ENCODE results near the gene CENPN. TPM values are rescaled to one million over a fixed set of nuclear protein-coding genes. Genes with fewer than 3 reads are reported as not detected.

CENPN gene
- total and polyA plus RNA-seq, 2 of the 8 experiments (the other 6 are each of a cell fraction or from before 2014, with no cell fraction given): 32.8 to 67.0 TPM

DNA sequence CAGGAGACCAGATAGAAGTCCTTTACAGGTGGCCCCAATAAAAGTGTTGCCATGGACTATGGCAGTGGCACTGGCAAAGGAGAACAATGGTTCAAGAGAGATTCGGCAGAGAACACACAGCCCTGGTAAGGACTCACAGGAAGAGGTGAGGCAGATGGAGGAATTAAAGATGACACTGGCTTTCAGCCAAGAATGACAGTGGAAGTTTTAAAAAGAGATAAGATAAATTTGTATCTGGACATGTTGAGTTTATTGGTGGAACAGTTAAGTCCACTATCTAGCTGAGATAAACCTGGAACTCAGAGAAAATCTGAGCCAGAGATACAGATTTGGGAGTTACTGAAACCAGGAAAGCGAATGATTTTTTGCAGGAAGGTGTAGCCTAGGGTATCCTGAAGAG is 20.5 kb upstream of the CENPN start:
- no peak overlapping the region for H2BK12ac ChIP-seq (ENCODE audit: low read depth, low read length)
- H3K9me3 ChIP-seq (ENCODE audit: insufficient read depth in 2 of 2, low read depth in 1 of 2, low read length in 1 of 2): no peaks in the 10 kb centered on the region
- no peak overlapping the region for H2AFZ ChIP-seq (ENCODE audit: low read length)
- no peak overlapping the region for H3K18ac ChIP-seq (ENCODE audit: extremely low read depth, low read length)
- no peak for FAIRE-seq
- no peak overlapping the region for H3K27ac ChIP-seq (ENCODE audit: low read depth, low read length)
- H3K79me1 ChIP-seq (ENCODE audit: low read depth, low read length): peaks cover 2% of the 10 kb centered on the region
- 88% methylated on average over 2 of the region's 2 CpGs; no CpG with 5 or more reads in 1 of the 2 experiments for WGBS, 2 experiments (ENCODE audit: extremely low coverage in 1 of 2, insufficient coverage in 1 of 2, insufficient read length in 1 of 2, insufficient replicate concordance in 2 of 2, low coverage in 1 of 2, low lambda C conversion rate in 2 of 2, missing lambda C conversion rate in 1 of 2)
- no peak overlapping the region for H4K5ac ChIP-seq (ENCODE audit: insufficient read length, low read depth, low read length)
- ChIA-PET CTCF (ENCODE audit: partially characterized antibody) (interaction anchor here (1.0 to 10.6 kb wide), 3 partner anchors 8 to 16 kb away, joined by 4 to 83 read pairs (median 21); no protein-coding TSS in a partner anchor), POLR2A (ENCODE audit: partially characterized antibody) (interaction anchor here (1.1 kb wide), 1 partner anchor 55 kb away, joined by 3 read pairs; no protein-coding TSS in a partner anchor)
- peaks cover 0 to 9% (median 4%) of the 10 kb centered on the region in 4 experiments; a peak in 5 of 7 replicates for H3K4me1 ChIP-seq (replicated peaks in 1 of 4; ENCODE audit: control insufficient read depth in 3 of 4, insufficient read depth in 4 of 4, low read length in 3 of 4)
- no peaks in the 10 kb centered on the region for H3K36me3 ChIP-seq (ENCODE audit: control insufficient read depth in 2 of 4, insufficient read depth in 4 of 4, low read length in 3 of 4)
- peaks cover 0 to 14% of the 10 kb centered on the region in 2 experiments; a peak in 2 of 4 replicates for H3K79me2 ChIP-seq (ENCODE audit: control insufficient read depth in 1 of 2, insufficient read depth in 2 of 2, low read length in 2 of 2)
- no peak overlapping the region for H3K23ac ChIP-seq (ENCODE audit: insufficient read length)
- H3K4me2 ChIP-seq (ENCODE audit: insufficient read depth in 1 of 2, low read depth in 2 of 2, low read length in 2 of 2): no peak overlapping the region; a peak in 1 of 4 replicates
- no peak overlapping the region for H2BK5ac ChIP-seq (ENCODE audit: low read depth, low read length)
- H3K14ac ChIP-seq (ENCODE audit: insufficient read length): no peak overlapping the region
- no peak overlapping the region for H3K56ac ChIP-seq (replicated peaks; ENCODE audit: insufficient read length, low read depth, low read length)
- H4K20me1 ChIP-seq (replicated peaks in 1 of 2; ENCODE audit: control insufficient read depth in 1 of 2, insufficient read depth in 2 of 2, low read length in 2 of 2): peaks cover 17 to 18% of the 10 kb centered on the region in 2 experiments
- no peak overlapping the region for H2BK120ac ChIP-seq (replicated peaks; ENCODE audit: low read depth, low read length)
- no peak overlapping the region for H3K4ac ChIP-seq (replicated peaks; ENCODE audit: insufficient read length, low read depth, low read length)
- H2BK15ac ChIP-seq (ENCODE audit: low read length): no peak overlapping the region
- H2BK20ac ChIP-seq (ENCODE audit: low read length): no peak overlapping the region
- no peak for DNase-seq (ENCODE audit: low read depth in 1 of 2, low spot score in 2 of 2)
- H3K9ac ChIP-seq (replicated peaks in 1 of 4; ENCODE audit: extremely low read depth in 1 of 4, low read depth in 3 of 4, low read length in 3 of 4): no peak overlapping the region
- H4K91ac ChIP-seq (replicated peaks; ENCODE audit: insufficient read length, low read length): no peak overlapping the region
- H2AK5ac ChIP-seq (ENCODE audit: low read depth, low read length): no peak overlapping the region
- H3K23me2 ChIP-seq (ENCODE audit: low read depth, low read length): no peaks in the 10 kb centered on the region
- H3K27me3 ChIP-seq (replicated peaks in 1 of 4; ENCODE audit: control insufficient read depth in 3 of 4, extremely low read depth in 1 of 4, insufficient read depth in 3 of 4, low read length in 3 of 4): peaks cover 0 to 4% (median 0%) of the 10 kb centered on the region in 4 experiments; a peak in 3 of 7 replicates
- no peak overlapping the region for H4K8ac ChIP-seq (ENCODE audit: extremely low read depth, insufficient read depth, low read length)
- H3K4me3 ChIP-seq (ENCODE audit: extremely low read depth in 1 of 4, insufficient read depth in 2 of 4, low read depth in 3 of 4, low read length in 4 of 4): no peak overlapping the region
- TF ChIP-seq NANOG (IDR thresholded peaks at IDR 0.05; ENCODE audit: insufficient read depth, low read depth, low read length, poor library complexity, severe bottlenecking): no peak
- TF ChIP-seq, protein P1, sequence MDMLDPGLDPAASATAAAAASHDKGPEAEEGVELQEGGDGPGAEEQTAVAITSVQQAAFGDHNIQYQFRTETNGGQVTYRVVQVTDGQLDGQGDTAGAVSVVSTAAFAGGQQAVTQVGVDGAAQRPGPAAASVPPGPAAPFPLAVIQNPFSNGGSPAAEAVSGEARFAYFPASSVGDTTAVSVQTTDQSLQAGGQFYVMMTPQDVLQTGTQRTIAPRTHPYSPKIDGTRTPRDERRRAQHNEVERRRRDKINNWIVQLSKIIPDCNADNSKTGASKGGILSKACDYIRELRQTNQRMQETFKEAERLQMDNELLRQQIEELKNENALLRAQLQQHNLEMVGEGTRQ (IDR thresholded peaks at IDR 0.05; ENCODE audit: low read length): no peak
- TF ChIP-seq, protein P2, sequence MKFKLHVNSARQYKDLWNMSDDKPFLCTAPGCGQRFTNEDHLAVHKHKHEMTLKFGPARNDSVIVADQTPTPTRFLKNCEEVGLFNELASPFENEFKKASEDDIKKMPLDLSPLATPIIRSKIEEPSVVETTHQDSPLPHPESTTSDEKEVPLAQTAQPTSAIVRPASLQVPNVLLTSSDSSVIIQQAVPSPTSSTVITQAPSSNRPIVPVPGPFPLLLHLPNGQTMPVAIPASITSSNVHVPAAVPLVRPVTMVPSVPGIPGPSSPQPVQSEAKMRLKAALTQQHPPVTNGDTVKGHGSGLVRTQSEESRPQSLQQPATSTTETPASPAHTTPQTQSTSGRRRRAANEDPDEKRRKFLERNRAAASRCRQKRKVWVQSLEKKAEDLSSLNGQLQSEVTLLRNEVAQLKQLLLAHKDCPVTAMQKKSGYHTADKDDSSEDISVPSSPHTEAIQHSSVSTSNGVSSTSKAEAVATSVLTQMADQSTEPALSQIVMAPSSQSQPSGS (IDR thresholded peaks at IDR 0.05; ENCODE audit: low read length): no peak
- no peak for TF ChIP-seq CBX5 (IDR thresholded peaks at IDR 0.05; ENCODE audit: low read depth, low read length)
- no peak for TF ChIP-seq KDM4A (IDR thresholded peaks at IDR 0.05; ENCODE audit: low read depth, low read length, severe bottlenecking)
- no peak for TF ChIP-seq SUZ12 (IDR thresholded peaks at IDR 0.05; ENCODE audit: low read length)
- TF ChIP-seq, protein P3, sequence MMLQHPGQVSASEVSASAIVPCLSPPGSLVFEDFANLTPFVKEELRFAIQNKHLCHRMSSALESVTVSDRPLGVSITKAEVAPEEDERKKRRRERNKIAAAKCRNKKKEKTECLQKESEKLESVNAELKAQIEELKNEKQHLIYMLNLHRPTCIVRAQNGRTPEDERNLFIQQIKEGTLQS (IDR thresholded peaks at IDR 0.05; ENCODE audit: insufficient read depth, low read depth, low read length): no peak
- no peak for TF ChIP-seq BCL11A (IDR thresholded peaks at IDR 0.05; ENCODE audit: low read depth in 2 of 2, low read length in 2 of 2)
- TF ChIP-seq ZNF274 (IDR thresholded peaks at IDR 0.05; ENCODE audit: borderline replicate concordance, extremely low read depth, low read length): no peak
